ENCODE data around the gene PROB1.

DNA sequence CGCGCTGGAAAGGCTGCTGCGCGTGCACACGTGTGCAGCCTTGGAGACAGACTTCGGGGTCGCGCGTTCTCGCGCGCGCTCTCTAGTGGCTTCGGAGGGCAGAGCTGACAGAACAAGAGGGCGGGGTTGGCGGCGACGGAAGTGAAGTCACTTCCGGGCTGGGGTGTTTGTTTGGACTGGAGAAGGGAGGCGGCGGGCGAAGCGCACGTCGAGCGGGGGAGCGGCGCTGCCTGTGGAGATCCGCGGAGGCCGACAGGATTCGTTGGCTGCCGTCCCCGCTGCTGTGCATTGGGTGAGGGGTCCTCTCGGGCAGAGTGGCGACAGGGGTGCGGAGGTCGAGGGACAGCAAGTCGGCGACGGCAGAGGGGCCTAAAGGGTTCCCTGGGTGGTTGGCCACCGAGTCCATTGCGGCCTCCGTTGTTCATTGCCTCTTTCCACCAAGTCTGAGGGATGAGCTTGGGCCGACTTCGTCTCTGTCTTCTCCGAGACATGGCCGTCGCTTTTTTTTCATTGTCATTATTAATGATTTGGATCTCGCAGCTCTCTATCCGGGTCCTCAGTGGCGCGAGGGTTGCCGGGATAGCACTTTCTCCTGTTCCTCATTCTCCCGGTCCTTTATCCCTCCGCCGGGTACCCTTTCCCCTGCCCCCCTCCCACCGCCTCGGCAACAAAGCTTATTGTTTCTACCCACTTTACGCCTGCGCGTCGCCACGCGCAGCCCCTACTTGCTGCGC, 53.0 kb downstream of the PROB1 start, which contains the start of gene PAIP2:
- no peak for TF ChIP-seq EZH2 (IDR thresholded peaks at IDR 0.05; ENCODE audit: low read length, unreplicated experiment)
- TF ChIP-seq, protein P1, sequence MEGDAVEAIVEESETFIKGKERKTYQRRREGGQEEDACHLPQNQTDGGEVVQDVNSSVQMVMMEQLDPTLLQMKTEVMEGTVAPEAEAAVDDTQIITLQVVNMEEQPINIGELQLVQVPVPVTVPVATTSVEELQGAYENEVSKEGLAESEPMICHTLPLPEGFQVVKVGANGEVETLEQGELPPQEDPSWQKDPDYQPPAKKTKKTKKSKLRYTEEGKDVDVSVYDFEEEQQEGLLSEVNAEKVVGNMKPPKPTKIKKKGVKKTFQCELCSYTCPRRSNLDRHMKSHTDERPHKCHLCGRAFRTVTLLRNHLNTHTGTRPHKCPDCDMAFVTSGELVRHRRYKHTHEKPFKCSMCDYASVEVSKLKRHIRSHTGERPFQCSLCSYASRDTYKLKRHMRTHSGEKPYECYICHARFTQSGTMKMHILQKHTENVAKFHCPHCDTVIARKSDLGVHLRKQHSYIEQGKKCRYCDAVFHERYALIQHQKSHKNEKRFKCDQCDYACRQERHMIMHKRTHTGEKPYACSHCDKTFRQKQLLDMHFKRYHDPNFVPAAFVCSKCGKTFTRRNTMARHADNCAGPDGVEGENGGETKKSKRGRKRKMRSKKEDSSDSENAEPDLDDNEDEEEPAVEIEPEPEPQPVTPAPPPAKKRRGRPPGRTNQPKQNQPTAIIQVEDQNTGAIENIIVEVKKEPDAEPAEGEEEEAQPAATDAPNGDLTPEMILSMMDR (conservative IDR thresholded peaks at IDR 0.05; ENCODE audit: low read depth, low read length): peak; percentile 63
- TF ChIP-seq EZH2phosphoT487 (IDR thresholded peaks at IDR 0.05; ENCODE audit: borderline replicate concordance, low read length): no peak
